Measurements from ENCODE around the gene MYLK4.

MYLK4 gene

GRCh38 chr6:2666906-2667575 is 83.7 kb downstream of the MYLK4 start:
- no peak overlapping the region for H3K27ac ChIP-seq
- no peak for TF ChIP-seq CTCF (conservative IDR thresholded peaks at IDR 0.05)

DNA sequence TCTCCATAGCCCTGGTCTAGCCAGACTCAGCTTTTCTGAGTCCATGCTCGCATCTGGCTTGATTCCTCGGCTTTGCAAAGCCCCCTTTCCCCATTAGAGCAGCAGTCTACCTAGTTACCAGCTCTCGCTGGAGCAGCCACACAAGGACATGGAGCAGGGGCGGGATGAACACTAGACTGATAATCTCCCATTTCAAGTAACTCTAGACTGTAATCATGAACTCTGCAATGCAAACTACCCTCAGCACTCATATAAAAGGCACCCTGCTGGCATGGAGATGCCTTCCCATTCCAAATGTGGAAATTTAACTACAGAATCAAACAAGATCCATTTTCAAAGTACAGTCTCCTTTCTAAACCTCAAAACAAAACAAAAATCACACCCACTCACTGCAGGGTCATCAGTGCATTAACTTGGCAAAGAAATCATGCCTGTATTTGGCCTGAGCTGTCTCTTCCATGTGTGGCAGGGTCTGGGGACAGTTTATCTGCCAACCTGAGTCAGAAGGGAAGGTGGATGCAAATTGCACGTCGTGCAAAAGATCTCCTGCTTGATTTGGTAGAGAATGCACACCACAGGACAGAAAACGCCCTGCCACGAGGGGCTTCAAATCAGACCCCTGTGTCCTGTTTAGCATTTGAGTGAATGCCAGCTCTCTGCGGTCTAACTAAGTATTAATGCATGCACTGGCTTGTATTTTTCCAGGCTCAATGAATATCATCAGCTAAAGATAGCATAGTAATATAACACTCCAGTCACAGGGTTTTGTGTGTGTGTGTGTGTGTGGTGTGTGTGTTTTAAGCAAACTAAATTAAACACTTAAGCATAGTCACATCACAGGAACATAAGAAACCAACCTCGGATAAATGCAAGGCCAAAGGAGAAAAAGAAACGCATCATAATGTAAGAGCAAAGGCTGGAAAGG is 85.3 kb downstream of the MYLK4 start:
- TF ChIP-seq CTCF (conservative IDR thresholded peaks at IDR 0.05), result no peak
- no peak overlapping the region for H3K27ac ChIP-seq

DNA sequence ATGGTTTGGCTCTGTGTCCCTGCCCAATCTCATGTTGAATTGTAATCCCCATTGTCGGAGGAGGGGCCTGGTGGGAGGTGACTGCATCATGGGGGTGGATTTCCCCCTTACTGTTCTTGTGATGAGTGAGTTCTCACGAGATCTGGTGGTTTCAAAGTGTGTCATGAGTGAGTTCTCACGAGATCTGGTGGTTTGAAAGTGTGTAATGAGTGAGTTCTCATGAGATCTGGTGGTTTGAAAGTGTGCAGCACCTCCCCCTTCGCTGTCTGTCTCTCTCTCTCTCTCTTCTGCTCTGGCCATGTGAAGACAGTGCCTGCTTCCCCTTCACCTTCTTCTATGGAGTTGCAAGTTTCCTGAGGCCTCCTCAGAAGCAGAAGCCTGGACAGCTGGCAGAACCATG is 87.6 kb downstream of the MYLK4 start:
- TF ChIP-seq CTCF (conservative IDR thresholded peaks at IDR 0.05), result no peak
- no peak overlapping the region for H3K27ac ChIP-seq

- H3K27ac ChIP-seq, result no peak overlapping the region
- no peak for TF ChIP-seq CTCF (conservative IDR thresholded peaks at IDR 0.05)
Measured at GRCh38 chr6:2661651-2662050, 89.1 kb downstream of the MYLK4 start.

- TF ChIP-seq CTCF (conservative IDR thresholded peaks at IDR 0.05), result no peak
- H3K27ac ChIP-seq, result no peak overlapping the region
Measured at GRCh38 chr6:2659882-2660281, 90.8 kb downstream of the MYLK4 start.

DNA sequence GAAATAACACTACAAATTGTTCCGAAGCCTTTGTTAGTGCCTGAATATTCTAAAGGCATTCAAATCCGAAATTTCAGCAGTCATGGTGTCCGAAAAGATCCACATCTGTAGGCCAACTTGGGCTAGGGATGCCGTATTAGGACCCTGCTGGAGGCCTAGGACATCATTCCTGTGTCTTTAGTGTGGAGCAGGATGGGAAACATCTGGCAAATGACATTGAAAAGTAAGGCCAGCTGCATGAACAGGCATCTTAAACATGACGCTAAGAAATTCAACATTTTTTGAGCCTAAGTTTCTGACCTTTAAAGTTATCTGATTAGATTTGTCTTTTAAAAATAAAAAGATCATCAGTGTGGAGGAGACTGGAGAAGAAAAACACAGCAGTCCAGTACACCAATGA is 91.3 kb downstream of the MYLK4 start:
- no peak for TF ChIP-seq CTCF (conservative IDR thresholded peaks at IDR 0.05)
- no peak overlapping the region for H3K27ac ChIP-seq

DNA sequence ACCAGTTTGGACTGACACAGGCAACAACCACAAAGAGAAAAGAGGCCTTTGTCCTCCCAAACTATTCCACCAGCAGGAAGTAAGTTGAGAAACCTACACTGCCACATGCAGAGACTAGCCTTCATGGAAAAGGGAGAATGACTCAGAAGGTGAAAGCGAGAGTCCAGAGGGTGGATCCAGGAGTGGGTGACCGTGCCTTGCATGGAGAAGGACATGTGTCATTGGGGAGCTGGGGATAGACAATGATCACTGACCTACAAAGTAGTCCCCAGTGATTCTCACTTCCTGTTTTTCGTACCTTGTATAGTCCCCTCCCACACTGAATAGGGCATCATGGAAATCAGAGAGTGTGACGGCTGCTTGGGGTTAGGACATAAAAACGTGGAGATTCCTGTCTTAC is 91.9 kb downstream of the MYLK4 start:
- no peak overlapping the region for H3K27ac ChIP-seq
- TF ChIP-seq CTCF (conservative IDR thresholded peaks at IDR 0.05), result no peak
